ENCODE data around the gene RNF25. TPM values are rescaled to one million over a fixed set of nuclear protein-coding genes. Genes with fewer than 3 reads are reported as not detected.

The RNF25 gene
- total RNA-seq, 1 donor from 2014 or later: 31.6 TPM

DNA sequence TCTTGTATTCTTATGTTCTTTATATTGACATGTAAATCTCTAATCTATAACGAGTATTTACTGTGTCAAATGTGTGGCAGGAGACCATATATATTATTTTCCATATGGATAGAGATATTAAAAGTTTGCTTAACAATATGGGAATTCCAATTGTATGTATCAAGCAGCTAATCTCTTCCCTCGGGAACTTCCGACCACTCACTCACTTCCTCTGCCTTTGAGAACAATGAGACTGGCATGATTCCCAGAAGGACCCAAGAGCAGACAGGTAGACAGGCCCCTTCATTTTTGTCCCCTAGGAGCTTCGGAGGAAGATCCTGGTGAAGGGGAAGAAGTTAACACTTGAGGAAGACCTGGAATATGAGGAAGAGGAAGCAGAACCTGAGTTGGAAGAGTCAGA, 40.0 kb downstream of the RNF25 start:
- no peaks in the 10 kb centered on the region for H3K27me3 ChIP-seq (ENCODE audit: control insufficient read depth, insufficient read depth, low read length)
- DNase-seq (ENCODE audit: low read depth): no peak
- TF ChIP-seq, protein P1, sequence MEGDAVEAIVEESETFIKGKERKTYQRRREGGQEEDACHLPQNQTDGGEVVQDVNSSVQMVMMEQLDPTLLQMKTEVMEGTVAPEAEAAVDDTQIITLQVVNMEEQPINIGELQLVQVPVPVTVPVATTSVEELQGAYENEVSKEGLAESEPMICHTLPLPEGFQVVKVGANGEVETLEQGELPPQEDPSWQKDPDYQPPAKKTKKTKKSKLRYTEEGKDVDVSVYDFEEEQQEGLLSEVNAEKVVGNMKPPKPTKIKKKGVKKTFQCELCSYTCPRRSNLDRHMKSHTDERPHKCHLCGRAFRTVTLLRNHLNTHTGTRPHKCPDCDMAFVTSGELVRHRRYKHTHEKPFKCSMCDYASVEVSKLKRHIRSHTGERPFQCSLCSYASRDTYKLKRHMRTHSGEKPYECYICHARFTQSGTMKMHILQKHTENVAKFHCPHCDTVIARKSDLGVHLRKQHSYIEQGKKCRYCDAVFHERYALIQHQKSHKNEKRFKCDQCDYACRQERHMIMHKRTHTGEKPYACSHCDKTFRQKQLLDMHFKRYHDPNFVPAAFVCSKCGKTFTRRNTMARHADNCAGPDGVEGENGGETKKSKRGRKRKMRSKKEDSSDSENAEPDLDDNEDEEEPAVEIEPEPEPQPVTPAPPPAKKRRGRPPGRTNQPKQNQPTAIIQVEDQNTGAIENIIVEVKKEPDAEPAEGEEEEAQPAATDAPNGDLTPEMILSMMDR (IDR thresholded peaks at IDR 0.05; ENCODE audit: insufficient read depth, low read length, poor library complexity, severe bottlenecking): no peak
- no peaks in the 10 kb centered on the region for H3K36me3 ChIP-seq (ENCODE audit: control insufficient read depth, insufficient read depth, low read length)
- H3K4me3 ChIP-seq (ENCODE audit: low read depth, low read length): no peak overlapping the region

DNA sequence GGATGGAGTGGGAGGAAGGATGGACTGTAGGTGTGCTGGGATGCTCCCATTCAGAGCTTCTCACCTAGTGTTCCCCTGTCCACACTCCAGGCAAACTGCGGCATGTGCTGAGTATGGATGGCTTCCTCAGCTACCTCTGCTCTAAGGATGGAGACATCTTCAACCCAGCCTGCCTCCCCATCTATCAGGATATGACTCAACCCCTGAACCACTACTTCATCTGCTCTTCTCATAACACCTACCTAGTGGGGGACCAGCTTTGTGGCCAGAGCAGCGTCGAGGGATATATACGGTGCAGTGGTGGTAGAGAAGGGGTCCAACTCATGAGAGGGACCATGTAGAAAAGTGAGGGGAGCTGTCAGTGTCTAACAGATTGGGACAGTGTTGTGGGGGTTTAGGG, 43.9 kb downstream of the RNF25 start:
- no peak for DNase-seq (ENCODE audit: low read depth)
- Histone ChIP-seq H3K36me3 (ENCODE audit: control insufficient read depth, insufficient read depth, low read length) (no peaks in the 10 kb centered on the region), H3K4me3 (ENCODE audit: low read depth, low read length) (no peak overlapping the region), H3K27me3 (ENCODE audit: control insufficient read depth, insufficient read depth, low read length) (no peaks in the 10 kb centered on the region)
- TF ChIP-seq, protein P1 (IDR thresholded peaks at IDR 0.05; ENCODE audit: insufficient read depth, low read length, poor library complexity, severe bottlenecking): no peak

DNA sequence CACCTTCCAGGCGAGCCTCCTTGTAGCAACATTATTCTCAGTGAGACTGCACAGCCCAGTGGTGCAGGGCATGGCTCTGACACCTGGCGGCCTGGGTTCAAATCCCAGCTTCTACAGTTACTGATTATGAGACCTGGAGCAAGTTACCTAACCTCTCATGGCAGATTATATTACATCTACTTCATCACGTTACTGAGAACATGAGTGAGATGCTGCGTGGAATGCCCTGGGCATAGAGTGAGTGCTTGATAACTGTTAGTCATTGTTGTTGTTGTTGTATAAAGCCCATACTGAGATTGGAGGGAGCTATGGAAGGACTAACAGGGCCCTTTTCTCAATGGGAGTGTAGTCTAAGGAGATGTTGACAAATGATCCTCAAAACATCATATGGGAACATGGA, 45.4 kb downstream of the RNF25 start:
- H3K4me3 ChIP-seq (ENCODE audit: low read depth, low read length): no peak overlapping the region
- no peaks in the 10 kb centered on the region for H3K36me3 ChIP-seq (ENCODE audit: control insufficient read depth, insufficient read depth, low read length)
- TF ChIP-seq, protein P1 (IDR thresholded peaks at IDR 0.05; ENCODE audit: insufficient read depth, low read length, poor library complexity, severe bottlenecking): no peak
- no peaks in the 10 kb centered on the region for H3K27me3 ChIP-seq (ENCODE audit: control insufficient read depth, insufficient read depth, low read length)
- DNase-seq (ENCODE audit: low read depth): no peak

DNA sequence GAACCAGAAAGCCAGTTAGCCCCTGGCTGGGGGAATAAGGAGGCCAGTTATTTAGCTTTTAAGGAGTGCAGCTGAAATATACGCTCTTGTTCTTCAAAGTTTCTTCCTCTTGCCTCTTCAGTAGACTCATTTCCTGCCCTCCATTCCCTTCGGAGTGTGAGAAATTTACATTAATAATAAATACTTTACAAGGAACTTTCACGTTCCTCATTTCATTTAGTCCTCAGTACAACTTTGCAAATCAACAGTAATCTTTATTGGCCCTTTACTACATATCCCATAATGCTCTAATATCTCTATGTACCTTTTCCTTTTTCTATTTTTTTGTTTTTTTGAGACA, 48.5 kb downstream of the RNF25 start:
- H3K27me3 ChIP-seq (ENCODE audit: control insufficient read depth, insufficient read depth, low read length): no peaks in the 10 kb centered on the region
- TF ChIP-seq, protein P1 (IDR thresholded peaks at IDR 0.05; ENCODE audit: insufficient read depth, low read length, poor library complexity, severe bottlenecking): no peak
- no peak for DNase-seq (ENCODE audit: low read depth)
- H3K36me3 ChIP-seq (ENCODE audit: control insufficient read depth, insufficient read depth, low read length): no peaks in the 10 kb centered on the region
- H3K4me3 ChIP-seq (ENCODE audit: low read depth, low read length): no peak overlapping the region

DNA sequence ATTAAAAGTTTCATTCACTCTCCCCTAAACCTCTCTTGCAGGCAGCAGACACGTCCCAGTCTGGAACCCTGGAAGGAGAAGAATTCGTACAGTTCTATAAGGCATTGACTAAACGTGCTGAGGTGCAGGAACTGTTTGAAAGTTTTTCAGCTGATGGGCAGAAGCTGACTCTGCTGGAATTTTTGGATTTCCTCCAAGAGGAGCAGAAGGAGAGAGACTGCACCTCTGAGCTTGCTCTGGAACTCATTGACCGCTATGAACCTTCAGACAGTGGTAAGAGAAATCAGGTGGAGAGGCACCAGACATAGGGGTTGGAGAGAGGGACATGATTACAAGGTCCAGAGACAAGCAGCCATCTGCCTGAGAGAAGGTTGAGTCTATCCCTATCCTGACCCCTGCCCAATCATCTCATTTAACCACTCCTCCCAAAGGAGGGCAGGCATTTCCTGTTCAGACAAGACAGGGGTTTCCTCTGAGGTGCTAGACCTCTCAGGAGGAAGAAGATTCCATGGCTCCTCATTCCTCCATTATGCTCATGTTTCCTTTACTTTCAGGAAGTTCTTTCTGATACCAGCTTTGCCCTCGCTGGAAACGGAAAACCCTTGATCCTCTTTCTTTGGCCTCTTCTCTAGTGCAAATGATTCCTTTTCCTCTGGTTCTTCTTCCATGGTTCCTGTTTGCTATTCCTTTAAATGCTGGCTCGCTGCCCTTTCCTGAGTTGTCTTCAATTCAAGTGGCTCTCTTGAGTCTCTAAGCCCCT, 49.0 kb downstream of the RNF25 start:
- H3K36me3 ChIP-seq (ENCODE audit: control insufficient read depth, insufficient read depth, low read length): no peaks in the 10 kb centered on the region
- H3K4me3 ChIP-seq (ENCODE audit: low read depth, low read length): no peak overlapping the region
- no peaks in the 10 kb centered on the region for H3K27me3 ChIP-seq (ENCODE audit: control insufficient read depth, insufficient read depth, low read length)
- no peak for DNase-seq (ENCODE audit: low read depth)
- TF ChIP-seq, protein P1 (IDR thresholded peaks at IDR 0.05; ENCODE audit: insufficient read depth, low read length, poor library complexity, severe bottlenecking): no peak

DNA sequence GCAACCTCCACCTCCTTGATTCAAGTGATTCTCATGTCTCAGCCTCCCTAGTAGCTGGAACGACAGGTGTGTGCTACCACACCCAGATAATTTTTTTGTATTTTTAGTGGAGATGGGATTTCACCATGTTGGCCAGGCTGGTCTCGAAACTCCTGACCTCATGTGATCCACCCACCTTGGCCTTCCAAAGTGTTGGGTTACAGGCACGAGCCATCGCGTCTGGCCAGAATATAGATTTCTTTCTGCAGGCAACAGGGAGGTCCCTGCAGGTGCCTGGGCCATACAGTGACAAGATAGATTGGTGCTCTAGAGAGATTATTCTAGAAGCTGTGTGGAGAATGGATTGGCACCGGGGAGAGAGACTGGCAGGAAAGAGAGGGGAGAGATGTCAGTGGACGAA, 50.8 kb downstream of the RNF25 start:
- TF ChIP-seq, protein P1 (IDR thresholded peaks at IDR 0.05; ENCODE audit: insufficient read depth, low read length, poor library complexity, severe bottlenecking): no peak
- H3K27me3 ChIP-seq (ENCODE audit: control insufficient read depth, insufficient read depth, low read length): no peaks in the 10 kb centered on the region
- no peaks in the 10 kb centered on the region for H3K36me3 ChIP-seq (ENCODE audit: control insufficient read depth, insufficient read depth, low read length)
- no peak overlapping the region for H3K4me3 ChIP-seq (ENCODE audit: low read depth, low read length)
- DNase-seq (ENCODE audit: low read depth): no peak
